Tibial nerve (tissue), 4 donors: ENCODE measurements around the gene SOX30. TPM values are rescaled to one million over a fixed set of nuclear protein-coding genes. Genes with fewer than 3 reads are reported as not detected.

Experiments
- DNase-seq, 2 donors: peaks; one replicate each; pipeline ENCODE4 v3.0.0-alpha.2; 2019; ENCODE audit warnings: low spot score in 2 of 2
- H3K27ac ChIP-seq, 4 donors: fragments of 200-600 bp; sonication (generic) in 3 of 4; one replicate each; pipeline ENCODE4 v1.5.1; 2017 to 2019; ENCODE audit warnings: mild to moderate bottlenecking in 1 of 4
- H3K27me3 ChIP-seq, 2 donors: fragments of 200-600 bp; sonication (generic) in 1 of 2; one replicate each; pipeline versions ENCODE4 v1.5.1 to v1.6.0; 2017 to 2019
- H3K36me3 ChIP-seq, 3 donors: fragments of 200-600 bp; sonication (generic); one replicate each; pipeline ENCODE4 v1.5.1; 2018 to 2019
- H3K4me1 ChIP-seq, 4 donors: fragments of 200-600 bp; sonication (generic) in 3 of 4; one replicate each; pipeline ENCODE4 v1.5.1; 2017 to 2019
- H3K4me3 ChIP-seq, 4 donors: fragments of 200-600 bp; sonication (generic) in 3 of 4; one replicate each; pipeline ENCODE4 v1.5.1; 2017 to 2019; ENCODE audit warnings: mild to moderate bottlenecking in 1 of 4, moderate library complexity in 1 of 4
- H3K9me3 ChIP-seq, 4 donors: fragments of 200-600 bp; sonication (generic) in 3 of 4; one replicate each; pipeline ENCODE4 v1.5.1; 2017 to 2019
- EP300 ChIP-seq, 2 donors: sonication (generic); formaldehyde crosslinking; IDR thresholded peaks; one replicate each; pipeline ENCODE4 v1.6.1; 2017; ENCODE audit warnings: antibody characterized with exemption in 2 of 2, mild to moderate bottlenecking in 1 of 2
- POLR2A ChIP-seq, 2 donors: fragments of 450-650 bp; IDR thresholded peaks; one replicate each; pipeline ENCODE4 v1.6.1; 2017; ENCODE audit warnings: antibody characterized with exemption in 2 of 2, mild to moderate bottlenecking in 2 of 2, moderate library complexity in 2 of 2
- WGBS, 2 donors: methylation state at CpG; one replicate each; pipeline ENCODE4 v1.1.5; 2018; 5-methylcytosine and 5-hydroxymethylcytosine counted together
- total RNA-seq, 4 donors: library from RNA; depleted of rRNA; stranded (reverse); fragments of >200 nt; gene quantifications; one replicate each; pipeline ENCODE4 v1.1.0, GENCODE V29; 2016
- TF ChIP-seq, protein P1 (sequence below), 5 experiments: fragments of 200-600 bp in 3 of 5; fragments of 450-650 bp in 2 of 5; sonication (generic) in 3 of 5; IDR thresholded peaks; one replicate each; pipeline ENCODE4 v1.5.1; 2016 to 2019; ENCODE audit warnings: antibody characterized with exemption in 5 of 5, mild to moderate bottlenecking in 3 of 5, moderate library complexity in 2 of 5

Gene SOX30
- total RNA-seq, 4 donors from 2014 or later, result 0.20 TPM; not detected in 3

DNA sequence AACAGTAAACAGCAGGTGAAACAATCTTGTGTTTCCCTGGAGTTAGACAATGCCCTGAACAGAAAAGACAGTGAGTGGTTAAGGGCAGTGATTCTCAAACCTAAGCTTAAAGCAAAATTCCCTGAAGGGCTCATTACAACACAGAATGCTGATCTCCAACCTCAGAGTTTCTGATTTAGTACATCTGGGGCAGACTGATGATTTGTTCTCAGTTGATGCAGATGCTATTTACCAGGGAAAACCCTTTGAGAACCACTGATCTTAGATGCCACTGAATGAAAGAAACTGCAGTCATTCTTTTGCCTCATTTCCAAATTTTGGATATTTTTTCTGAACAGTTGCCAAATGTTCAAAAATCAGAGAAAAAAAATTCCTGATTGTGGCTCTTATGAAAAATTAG lies 58.0 kb downstream of the SOX30 start:
- no peaks in the 10 kb centered on the region for H3K27me3 ChIP-seq
- no peak overlapping the region for H3K4me3 ChIP-seq
- H3K4me1 ChIP-seq, result peaks cover 0 to 23% (median 12%) of the 10 kb centered on the region in 4 donors
- no peak for TF ChIP-seq EP300 (IDR thresholded peaks at IDR 0.05)
- TF ChIP-seq, protein P1, sequence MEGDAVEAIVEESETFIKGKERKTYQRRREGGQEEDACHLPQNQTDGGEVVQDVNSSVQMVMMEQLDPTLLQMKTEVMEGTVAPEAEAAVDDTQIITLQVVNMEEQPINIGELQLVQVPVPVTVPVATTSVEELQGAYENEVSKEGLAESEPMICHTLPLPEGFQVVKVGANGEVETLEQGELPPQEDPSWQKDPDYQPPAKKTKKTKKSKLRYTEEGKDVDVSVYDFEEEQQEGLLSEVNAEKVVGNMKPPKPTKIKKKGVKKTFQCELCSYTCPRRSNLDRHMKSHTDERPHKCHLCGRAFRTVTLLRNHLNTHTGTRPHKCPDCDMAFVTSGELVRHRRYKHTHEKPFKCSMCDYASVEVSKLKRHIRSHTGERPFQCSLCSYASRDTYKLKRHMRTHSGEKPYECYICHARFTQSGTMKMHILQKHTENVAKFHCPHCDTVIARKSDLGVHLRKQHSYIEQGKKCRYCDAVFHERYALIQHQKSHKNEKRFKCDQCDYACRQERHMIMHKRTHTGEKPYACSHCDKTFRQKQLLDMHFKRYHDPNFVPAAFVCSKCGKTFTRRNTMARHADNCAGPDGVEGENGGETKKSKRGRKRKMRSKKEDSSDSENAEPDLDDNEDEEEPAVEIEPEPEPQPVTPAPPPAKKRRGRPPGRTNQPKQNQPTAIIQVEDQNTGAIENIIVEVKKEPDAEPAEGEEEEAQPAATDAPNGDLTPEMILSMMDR (IDR thresholded peaks at IDR 0.05), result no peak
- no peak for TF ChIP-seq POLR2A (IDR thresholded peaks at IDR 0.05)
- no peak for DNase-seq
- no peaks in the 10 kb centered on the region for H3K36me3 ChIP-seq
- H3K27ac ChIP-seq, result no peak overlapping the region
- H3K9me3 ChIP-seq, result no peaks in the 10 kb centered on the region

DNA sequence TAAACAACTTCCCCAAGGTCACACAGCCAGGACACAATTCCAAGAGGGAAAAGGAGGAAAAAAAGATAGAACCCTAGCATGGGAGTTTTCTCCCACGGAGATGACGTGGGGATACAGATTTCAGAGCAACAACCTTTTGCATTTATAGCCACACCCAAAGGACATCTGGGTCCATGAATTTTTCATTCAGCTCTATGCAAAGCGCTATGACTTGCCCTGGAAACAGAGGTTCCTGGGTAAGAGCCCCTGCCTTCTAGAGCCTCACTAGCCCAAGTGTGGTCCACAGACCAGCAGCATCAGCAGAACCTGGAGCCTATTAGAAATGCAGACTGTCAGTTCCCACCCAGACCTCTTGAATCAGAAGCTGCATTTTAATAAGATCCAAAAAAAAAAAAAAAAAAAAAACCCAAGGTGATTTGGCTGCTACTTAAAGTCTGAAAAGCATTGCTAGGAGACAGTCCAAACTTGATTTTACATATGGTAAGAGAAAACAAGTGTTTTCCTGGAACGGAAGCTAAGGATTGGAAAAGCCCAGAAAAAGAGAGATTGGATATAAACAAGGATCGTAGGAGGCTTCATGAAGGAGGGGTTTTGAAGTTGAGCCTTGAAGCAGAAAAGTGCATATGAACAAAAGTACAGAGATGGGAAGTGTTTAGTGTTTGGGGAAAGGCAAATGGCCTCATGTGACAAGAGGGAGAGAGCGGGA lies 59.0 kb downstream of the SOX30 start:
- Histone ChIP-seq H3K4me1 (peaks cover 0 to 23% (median 12%) of the 10 kb centered on the region in 4 donors), H3K9me3 (no peaks in the 10 kb centered on the region), H3K4me3 (no peak overlapping the region), H3K27me3 (no peaks in the 10 kb centered on the region), H3K36me3 (no peaks in the 10 kb centered on the region), H3K27ac (no peak overlapping the region)
- TF ChIP-seq EP300 (IDR thresholded peaks at IDR 0.05) (no peak), POLR2A (IDR thresholded peaks at IDR 0.05) (no peak)
- TF ChIP-seq, protein P1 (IDR thresholded peaks at IDR 0.05), result no peak
- DNase-seq, result no peak
- 65 to 76% methylated on average over 6 of the region's 6 CpGs for WGBS, 2 donors

DNA sequence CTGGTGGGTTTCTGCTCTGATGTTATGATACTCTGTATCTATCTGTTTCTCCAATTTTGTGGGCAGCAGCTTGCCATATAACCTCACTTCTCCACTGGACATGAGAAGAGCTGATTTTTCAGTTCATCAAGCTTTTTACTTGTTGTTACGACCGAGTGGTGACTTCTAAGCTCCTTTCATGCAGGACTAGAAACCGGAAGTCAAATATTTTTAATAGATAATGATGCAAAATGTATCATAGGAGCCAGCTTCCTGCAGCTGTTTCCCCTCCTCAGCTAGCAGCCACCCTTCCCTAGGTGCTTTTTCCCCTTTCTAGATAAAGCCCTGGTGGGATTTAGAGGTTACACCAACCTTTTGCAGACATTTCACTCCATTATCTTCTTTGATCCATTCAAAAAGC lies 59.6 kb downstream of the SOX30 start:
- H3K36me3 ChIP-seq, result no peaks in the 10 kb centered on the region
- H3K9me3 ChIP-seq, result no peaks in the 10 kb centered on the region
- H3K4me3 ChIP-seq, result no peak overlapping the region
- no peak overlapping the region for H3K27ac ChIP-seq
- H3K4me1 ChIP-seq, result peaks cover 0 to 23% (median 12%) of the 10 kb centered on the region in 4 donors
- TF ChIP-seq, protein P1 (IDR thresholded peaks at IDR 0.05), result no peak
- TF ChIP-seq POLR2A (IDR thresholded peaks at IDR 0.05) (no peak), EP300 (IDR thresholded peaks at IDR 0.05) (no peak)
- WGBS, 2 donors, result 46 to 55% methylated on average over 3 of the region's 3 CpGs
- no peak for DNase-seq
- H3K27me3 ChIP-seq, result no peaks in the 10 kb centered on the region

DNA sequence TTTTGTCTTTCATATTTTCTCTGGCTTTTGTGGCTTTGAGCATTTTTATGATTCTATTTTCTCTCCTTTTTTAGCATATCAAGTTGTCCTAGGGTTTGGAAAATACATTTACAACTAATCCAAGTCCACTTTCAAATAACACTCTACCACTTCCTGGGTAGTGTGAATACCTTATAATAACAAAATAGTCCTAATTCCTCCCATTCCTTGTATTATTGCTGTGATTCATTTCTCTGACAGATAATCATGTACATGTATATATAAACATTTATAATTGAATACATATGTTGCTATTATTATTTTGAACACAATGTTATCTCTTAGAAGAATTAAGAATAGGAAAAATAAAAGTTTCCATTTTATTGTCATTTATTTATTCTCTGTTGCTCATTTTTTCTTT lies 61.8 kb downstream of the SOX30 start:
- Histone ChIP-seq H3K36me3 (no peaks in the 10 kb centered on the region), H3K4me3 (no peak overlapping the region), H3K4me1 (peaks cover 0 to 23% (median 7%) of the 10 kb centered on the region in 4 donors), H3K27ac (no peak overlapping the region), H3K9me3 (no peaks in the 10 kb centered on the region), H3K27me3 (no peaks in the 10 kb centered on the region)
- TF ChIP-seq, protein P1 (IDR thresholded peaks at IDR 0.05), result no peak
- TF ChIP-seq POLR2A (IDR thresholded peaks at IDR 0.05), result no peak
- no peak for TF ChIP-seq EP300 (IDR thresholded peaks at IDR 0.05)
- no peak for DNase-seq

DNA sequence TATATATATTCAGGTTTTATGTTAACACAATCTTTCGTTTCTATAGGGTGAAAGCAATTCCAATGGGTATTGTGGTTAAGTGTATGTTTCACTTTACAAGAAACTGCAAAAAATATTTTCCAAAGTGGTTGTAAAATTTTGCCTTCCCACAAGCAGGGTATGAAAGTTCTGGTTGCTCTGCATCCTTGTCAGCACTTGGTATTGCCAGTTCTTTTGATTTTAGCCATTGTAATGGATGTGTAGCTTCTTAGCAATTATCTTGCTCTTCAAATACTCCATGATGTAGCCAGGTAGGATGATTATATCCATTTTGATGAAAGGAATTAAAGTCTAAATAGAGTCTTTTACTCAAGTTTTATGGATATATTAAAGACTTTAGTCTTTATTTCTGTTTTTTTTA lies 67.6 kb downstream of the SOX30 start:
- DNase-seq, result no peak
- 88 to 90% methylated on average over 1 of the region's 1 CpG for WGBS, 2 donors
- Histone ChIP-seq H3K36me3 (no peaks in the 10 kb centered on the region), H3K9me3 (no peaks in the 10 kb centered on the region), H3K4me1 (no peaks in the 10 kb centered on the region), H3K27me3 (no peaks in the 10 kb centered on the region), H3K27ac (no peak overlapping the region), H3K4me3 (no peak overlapping the region)
- TF ChIP-seq EP300 (IDR thresholded peaks at IDR 0.05) (no peak), POLR2A (IDR thresholded peaks at IDR 0.05) (no peak)
- TF ChIP-seq, protein P1 (IDR thresholded peaks at IDR 0.05), result no peak
